ENCODE measurements around the gene ZNF764. TPM values are rescaled to one million over a fixed set of nuclear protein-coding genes. Genes with fewer than 3 reads are reported as not detected.
A peak's percentile ranks its signal among the peaks of the same experiment; 100 is the strongest.

ZNF764 gene
- total RNA-seq, 1 experiment from 2014 or later = 9.1 TPM

- CTCF ChIA-PET = interaction anchor here (0.9 to 1.3 kb wide), 3 partner anchors 9 to 96 kb away, joined by 3 to 4 read pairs (median 3); partner anchors contain the start of gene DCTPP1
- peaks cover 12% of the 10 kb centered on the region for H3K79me2 ChIP-seq (ENCODE audit: insufficient read depth, low read length)
- POLR2A ChIA-PET = interaction anchor here (1.3 kb wide), 1 partner anchor 32 kb away, joined by 4 read pairs; the partner anchor contains the start of gene ZNF764
- DNase-seq (ENCODE audit: low read depth, low spot score) (no peak), ATAC-seq (peak; percentile 50)
- H3K4me1 ChIP-seq (ENCODE audit: control insufficient read depth in 1 of 2, insufficient read depth in 2 of 2, low read length in 2 of 2) = peaks cover 7 to 28% of the 10 kb centered on the region in 2 experiments
- intact Hi-C loops (cut with micrococcal nuclease) = loop anchor here (5.0 kb wide), 1 partner anchor 94 kb away; the partner anchor contains the start of gene DCTPP1
- H3K9me2 ChIP-seq (ENCODE audit: insufficient read depth) = no peaks in the 10 kb centered on the region
- peak; percentile 62; the same call in 1 of the 2 replicates for TF ChIP-seq ZFX (IDR thresholded peaks at IDR 0.05)
- TF ChIP-seq POLR2AphosphoS5 (IDR thresholded peaks at IDR 0.05; ENCODE audit: low read depth, low read length) = peak; percentile 30; the same call in 1 of the 2 replicates
- TF ChIP-seq JUND (IDR thresholded peaks at IDR 0.05) = no peak
- peak; percentile 76 for TF ChIP-seq POLR2A (IDR thresholded peaks at IDR 0.05; ENCODE audit: borderline replicate concordance, extremely low read depth, insufficient read depth, insufficient read length)
- TF ChIP-seq ATF3 (IDR thresholded peaks at IDR 0.05) = no peak
- H4K20me1 ChIP-seq (ENCODE audit: insufficient read depth) = no peaks in the 10 kb centered on the region
- RAD21 ChIA-PET (ENCODE audit: low non-redundant PET in 1 of 2, low total read pairs in 2 of 2, uncharacterized antibody in 2 of 2, unreplicated experiment in 2 of 2) = no interaction called here
- H3K36me3 ChIP-seq (ENCODE audit: control insufficient read depth in 1 of 2, insufficient read depth in 2 of 2, low read length in 2 of 2) = no peaks in the 10 kb centered on the region; a peak in 1 of 4 replicates
- H3K9me3 ChIP-seq (ENCODE audit: control insufficient read depth in 1 of 2, insufficient read depth in 1 of 2, low read depth in 1 of 2, low read length in 2 of 2) = no peaks in the 10 kb centered on the region
- no TSS peak for BruUV-seq (replicated peaks)
- H3K4me2 ChIP-seq (ENCODE audit: low read length) = peak within 1 kb of the TSS; percentile 84
- no peak within 1 kb of the TSS for H2AFZ ChIP-seq (ENCODE audit: low read depth, low read length, poor library complexity, severe bottlenecking)
- H3K27ac ChIP-seq (ENCODE audit: low read depth, low read length) = peak within 1 kb of the TSS; percentile 99
- H3K4me3 ChIP-seq (replicated peaks in 1 of 2; ENCODE audit: low read depth in 1 of 2, low read length in 2 of 2) = peak within 1 kb of the TSS; percentile 69 to 77
- no peaks in the 10 kb centered on the region for H3K27me3 ChIP-seq (ENCODE audit: insufficient read depth, low read length)
- peak within 1 kb of the TSS; percentile 91 for H3K9ac ChIP-seq (ENCODE audit: low read length)
These were observed 31.9 kb downstream of the ZNF764 start, which contains the start of gene ZNF768 for GRCh38 chr16:30526137-30526822. ZNF768 (minus strand) TSS chr16:30526566; CDS start chr16:30526413, 153 bp downstream.

- CTCF ChIA-PET = interaction anchor here (1.1 to 1.3 kb wide), 2 partner anchors 10 to 96 kb away, joined by 3 to 4 read pairs; partner anchors contain the start of gene DCTPP1
- intact Hi-C loops (cut with micrococcal nuclease) = loop anchor here (5.0 kb wide), 1 partner anchor 93 kb away; the partner anchor contains the start of gene DCTPP1
- RAD21 ChIA-PET (ENCODE audit: low non-redundant PET in 1 of 2, low total read pairs in 2 of 2, uncharacterized antibody in 2 of 2, unreplicated experiment in 2 of 2) = no interaction called here
- no peaks in the 10 kb centered on the region for H3K9me3 ChIP-seq (ENCODE audit: control insufficient read depth in 1 of 2, insufficient read depth in 1 of 2, low read depth in 1 of 2, low read length in 2 of 2)
- H3K9me2 ChIP-seq (ENCODE audit: insufficient read depth) = no peaks in the 10 kb centered on the region
- TF ChIP-seq, protein P1, sequence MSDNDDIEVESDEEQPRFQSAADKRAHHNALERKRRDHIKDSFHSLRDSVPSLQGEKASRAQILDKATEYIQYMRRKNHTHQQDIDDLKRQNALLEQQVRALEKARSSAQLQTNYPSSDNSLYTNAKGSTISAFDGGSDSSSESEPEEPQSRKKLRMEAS (IDR thresholded peaks at IDR 0.05) = no peak
- no peak for TF ChIP-seq ELF1 (IDR thresholded peaks at IDR 0.05; ENCODE audit: borderline replicate concordance, low read depth)
- POLR2A ChIA-PET = interaction anchor here (1.3 kb wide), 1 partner anchor 96 kb away, joined by 3 read pairs; the partner anchor contains the start of gene DCTPP1
- H3K79me2 ChIP-seq (ENCODE audit: insufficient read depth, low read length) = peaks cover 12% of the 10 kb centered on the region
- no peaks in the 10 kb centered on the region for H3K27me3 ChIP-seq (ENCODE audit: insufficient read depth, low read length)
- DNase-seq (ENCODE audit: low read depth, low spot score) (no peak), ATAC-seq (no peak)
- peak overlapping the region; percentile 91 for H3K9ac ChIP-seq (ENCODE audit: low read length)
- peak overlapping the region; percentile 84 for H3K4me2 ChIP-seq (ENCODE audit: low read length)
- H3K27ac ChIP-seq (ENCODE audit: low read depth, low read length) = peak overlapping the region; percentile 74
- H3K4me1 ChIP-seq (ENCODE audit: control insufficient read depth in 1 of 2, insufficient read depth in 2 of 2, low read length in 2 of 2) = peaks cover 7 to 28% of the 10 kb centered on the region in 2 experiments
- no peak overlapping the region for H2AFZ ChIP-seq (ENCODE audit: low read depth, low read length, poor library complexity, severe bottlenecking)
- peak overlapping the region; percentile 69 to 77 for H3K4me3 ChIP-seq (replicated peaks in 1 of 2; ENCODE audit: low read depth in 1 of 2, low read length in 2 of 2)
- BruUV-seq (replicated peaks) = no TSS peak
- H3K36me3 ChIP-seq (ENCODE audit: control insufficient read depth in 1 of 2, insufficient read depth in 2 of 2, low read length in 2 of 2) = no peaks in the 10 kb centered on the region; a peak in 1 of 4 replicates
- no peaks in the 10 kb centered on the region for H4K20me1 ChIP-seq (ENCODE audit: insufficient read depth)
These were observed 32.4 kb downstream of the ZNF764 start for GRCh38 chr16:30525844-30526136.

All from HCT116 (cell line).